Osteocyte (in vitro differentiated cells): ENCODE measurements around the gene KCNN3. TPM values are rescaled to one million over a fixed set of nuclear protein-coding genes. Genes with fewer than 3 reads are reported as not detected.

Experiments
- DNase-seq: peaks from one replicate; pipeline ENCODE4 v3.0.0; 2021; ENCODE audit warnings: mixed read lengths; ENCODE audit not compliant: unreplicated experiment; ENCODE audit errors: extremely low spot score
- H3K27ac Mint-ChIP-seq: one replicate; pipeline ENCODE4 v1.8.0; 2021; ENCODE audit warnings: mild to moderate bottlenecking, mixed read lengths; ENCODE audit not compliant: unreplicated experiment
- H3K27me3 Mint-ChIP-seq: one replicate; pipeline ENCODE4 v1.8.0; 2021; ENCODE audit warnings: mixed read lengths; ENCODE audit not compliant: unreplicated experiment
- H3K36me3 Mint-ChIP-seq: one replicate; pipeline ENCODE4 v1.8.0; 2021; ENCODE audit warnings: mixed read lengths; ENCODE audit not compliant: unreplicated experiment
- H3K4me1 Mint-ChIP-seq: one replicate; pipeline ENCODE4 v1.8.0; 2021; ENCODE audit warnings: mixed read lengths; ENCODE audit not compliant: unreplicated experiment
- H3K4me3 Mint-ChIP-seq: one replicate; pipeline ENCODE4 v1.8.0; 2021; ENCODE audit warnings: mild to moderate bottlenecking, moderate library complexity, mixed read lengths; ENCODE audit not compliant: unreplicated experiment
- H3K9me3 Mint-ChIP-seq: one replicate; pipeline ENCODE4 v1.8.0; 2021; ENCODE audit warnings: mixed read lengths; ENCODE audit not compliant: unreplicated experiment
- CTCF ChIP-seq: fragments of 200-600 bp; sonication (generic); IDR thresholded peaks from 2 replicates; pipeline ENCODE4 v1.5.0; 2021; ENCODE audit warnings: antibody characterized with exemption, mild to moderate bottlenecking, moderate library complexity
- total RNA-seq: library from RNA; stranded (reverse); gene quantifications from 2 replicates; pipeline ENCODE4 v1.2.1, GENCODE V29; 2021

KCNN3 gene
- total RNA-seq, 1 donor from 2014 or later: 0.16 TPM

DNA sequence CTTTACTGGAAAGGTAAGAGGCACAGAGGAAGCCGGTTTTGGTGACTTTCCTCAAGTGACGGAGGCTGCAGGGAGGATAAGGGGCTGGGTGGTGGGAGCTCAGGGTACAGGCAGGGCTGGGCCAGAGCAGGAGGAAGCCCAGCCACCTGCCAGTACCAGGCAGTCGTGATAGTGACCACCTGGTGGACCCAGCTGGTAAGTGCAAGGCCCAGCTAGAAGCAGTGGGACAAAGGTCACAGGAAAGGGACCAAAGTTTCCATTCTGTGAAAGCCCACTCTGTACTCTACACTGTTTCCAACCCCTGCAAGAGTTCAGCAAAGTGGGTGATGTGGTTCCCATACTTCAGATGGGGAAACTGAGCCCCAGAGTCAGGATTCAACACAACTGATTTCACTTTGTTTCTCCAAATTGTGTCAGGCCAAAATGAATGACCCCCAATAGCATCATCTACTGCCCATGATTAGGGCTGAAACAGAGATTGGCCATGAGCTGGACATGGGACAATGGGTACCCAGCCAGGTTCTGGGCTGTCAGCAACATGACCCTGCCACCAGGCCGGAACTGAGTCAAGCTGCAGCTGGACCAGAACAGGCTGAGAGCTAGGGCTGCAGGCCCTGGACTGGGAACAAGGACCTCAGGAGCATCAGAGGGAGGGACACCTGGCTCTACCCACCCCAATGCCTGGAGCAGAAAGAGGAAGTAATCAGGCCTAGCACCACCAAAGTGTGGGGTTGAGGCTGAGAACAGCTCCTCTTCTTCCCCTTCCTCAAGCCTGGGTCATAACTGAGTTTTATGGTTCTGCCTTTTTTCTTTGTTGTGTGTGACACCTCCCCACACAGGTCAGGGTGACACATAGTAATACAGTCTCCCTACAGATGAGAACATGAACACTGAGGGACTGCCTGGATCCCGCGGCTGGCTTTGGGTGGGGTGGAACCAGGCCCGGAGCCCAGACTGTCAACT lies 50.2 kb downstream of the KCNN3 start:
- peaks cover under 1% of the 10 kb centered on the region for H3K27me3 Mint-ChIP-seq
- peaks cover 8% of the 10 kb centered on the region for H3K4me1 Mint-ChIP-seq
- no peak overlapping the region for H3K4me3 Mint-ChIP-seq
- H3K9me3 Mint-ChIP-seq: no peaks in the 10 kb centered on the region
- DNase-seq: no peak
- no peaks in the 10 kb centered on the region for H3K36me3 Mint-ChIP-seq
- H3K27ac Mint-ChIP-seq: no peak overlapping the region
- TF ChIP-seq CTCF: peak; percentile 46

DNA sequence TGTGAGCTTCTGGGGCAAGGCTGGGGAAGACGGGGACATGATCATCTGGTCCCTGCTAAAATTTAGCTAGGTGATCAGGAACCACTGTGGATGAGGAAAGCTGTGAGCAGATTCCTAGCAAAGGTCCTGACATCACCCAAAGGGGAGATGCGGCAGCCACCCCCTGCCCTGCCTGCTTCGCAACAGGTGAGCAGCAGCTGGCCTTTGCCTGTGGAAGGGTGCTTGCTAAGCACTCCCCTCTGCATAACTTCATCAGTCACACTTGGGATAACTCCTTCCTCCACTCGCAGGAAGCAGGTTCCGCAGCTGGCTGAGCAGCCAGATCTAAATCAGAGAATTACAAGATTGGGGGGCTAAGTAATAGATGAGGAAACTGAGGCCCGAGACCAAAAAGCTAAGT lies 51.2 kb downstream of the KCNN3 start:
- Mint-ChIP-seq H3K4me1 (peaks cover 8% of the 10 kb centered on the region), H3K27me3 (no peaks in the 10 kb centered on the region), H3K9me3 (no peaks in the 10 kb centered on the region)

GRCh38 chr1:154816937-154817336 lies 53.1 kb downstream of the KCNN3 start:
- no peak for DNase-seq

More for the DNA sequence above, 51.2 kb downstream of the KCNN3 start:
- TF ChIP-seq CTCF: no peak
- H3K36me3 Mint-ChIP-seq: no peaks in the 10 kb centered on the region
- H3K4me3 Mint-ChIP-seq: no peak overlapping the region
- no peak for DNase-seq
- H3K27ac Mint-ChIP-seq: no peak overlapping the region

DNA sequence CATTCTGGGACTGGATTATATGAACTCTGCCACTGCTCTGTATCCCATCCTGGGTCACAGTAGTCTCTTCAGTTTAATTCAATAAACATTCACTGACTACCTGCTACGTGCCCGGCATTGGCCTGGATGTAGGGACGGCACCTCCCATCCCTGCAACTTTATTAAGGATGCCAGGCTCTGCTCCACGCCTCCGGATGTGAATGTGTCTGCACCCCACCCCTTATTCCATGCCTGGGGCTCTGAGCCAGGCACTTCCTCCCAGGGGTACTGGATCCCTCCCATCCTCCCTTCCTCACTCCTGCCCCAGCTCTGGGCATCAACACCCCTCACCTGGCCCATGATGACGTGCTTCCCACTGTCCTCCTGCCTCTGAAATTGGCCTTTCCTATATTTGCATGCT lies 53.7 kb downstream of the KCNN3 start:
- Mint-ChIP-seq H3K27me3 (peaks cover 5% of the 10 kb centered on the region), H3K36me3 (no peaks in the 10 kb centered on the region), H3K27ac (no peak overlapping the region), H3K4me3 (no peak overlapping the region), H3K4me1 (peaks cover 23% of the 10 kb centered on the region), H3K9me3 (no peaks in the 10 kb centered on the region)
- no peak for DNase-seq
- TF ChIP-seq CTCF: no peak

More at GRCh38 chr1:154816937-154817336, 53.1 kb downstream of the KCNN3 start:
- TF ChIP-seq CTCF: no peak
- H3K9me3 Mint-ChIP-seq: no peaks in the 10 kb centered on the region
- peaks cover 23% of the 10 kb centered on the region for H3K4me1 Mint-ChIP-seq
- H3K4me3 Mint-ChIP-seq: no peak overlapping the region
- no peak overlapping the region for H3K27ac Mint-ChIP-seq
- peaks cover 5% of the 10 kb centered on the region for H3K27me3 Mint-ChIP-seq
- H3K36me3 Mint-ChIP-seq: no peaks in the 10 kb centered on the region

DNA sequence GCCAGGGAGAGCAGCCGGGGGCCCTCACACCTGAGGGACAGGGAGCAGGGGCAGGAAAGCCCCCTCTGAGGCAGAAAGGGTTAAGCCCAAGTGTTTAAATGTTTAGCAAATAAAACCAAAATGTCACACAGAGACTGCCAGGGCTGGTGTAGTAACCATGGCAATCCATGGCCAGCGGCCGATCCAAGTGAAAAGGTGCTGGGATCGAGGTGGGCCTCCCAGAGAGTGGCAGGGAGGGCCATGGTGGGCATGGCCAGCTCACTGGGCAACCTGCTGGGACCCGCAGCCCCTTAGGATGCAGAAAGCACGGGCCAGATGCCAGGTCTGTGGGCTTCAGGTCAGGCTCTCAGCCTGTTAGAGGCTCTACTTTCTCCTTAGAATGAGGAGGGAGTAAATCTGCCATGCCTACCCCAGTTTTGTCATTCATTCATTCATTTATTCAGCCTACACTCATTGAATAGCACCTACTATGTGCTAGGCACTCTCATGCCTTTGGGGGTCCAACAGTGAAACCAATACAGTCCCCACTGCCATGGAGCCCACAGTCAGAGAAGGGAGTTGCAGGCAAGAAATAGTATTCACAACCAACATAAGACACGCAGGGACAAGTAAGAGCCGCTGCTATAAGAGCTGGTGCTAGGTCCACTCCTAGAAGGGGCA lies 56.1 kb downstream of the KCNN3 start:
- H3K9me3 Mint-ChIP-seq: no peaks in the 10 kb centered on the region
- no peak overlapping the region for H3K27ac Mint-ChIP-seq

More for the DNA sequence above, 56.1 kb downstream of the KCNN3 start:
- Mint-ChIP-seq H3K4me1 (peaks cover 27% of the 10 kb centered on the region), H3K27me3 (peaks cover 5% of the 10 kb centered on the region), H3K4me3 (no peak overlapping the region), H3K36me3 (no peaks in the 10 kb centered on the region)
- DNase-seq: no peak
- TF ChIP-seq CTCF: no peak
